CD4-positive, CD25-positive, alpha-beta regulatory T cell (primary cell): ENCODE data around the gene HTR7. TPM values are rescaled to one million over a fixed set of nuclear protein-coding genes. Genes with fewer than 3 reads are reported as not detected.
"Not testable (repeated sequence)": the region's sequence is repeated elsewhere in the genome, so short reads cannot be mapped to it uniquely, and the experiment has no call there.

Experiments used
- ATAC-seq, 2 donors: fragments of 150-1000 bp; cut with Tn5 transposase; one replicate each; pipeline ENCODE4 v1.10.0; 2021; ENCODE audit warnings: low read depth in 2 of 2, moderate number of reproducible peaks in 2 of 2, moderate library complexity in 1 of 2
- DNase-seq, 3 donors: peaks; one replicate each; pipeline versions ENCODE4 v3.0.0 to v3.0.0-alpha.2; 2012 to 2022; ENCODE audit warnings: mixed read lengths in 1 of 3
- H3K27ac ChIP-seq: one replicate; pipeline ENCODE4 v1.7.0; 2013; ENCODE audit warnings: mild to moderate bottlenecking, low read length; ENCODE audit not compliant: insufficient read depth, poor library complexity, severe bottlenecking
- H3K27me3 ChIP-seq: one replicate; pipeline ENCODE4 v1.7.0; 2013; ENCODE audit warnings: low read length; ENCODE audit not compliant: control insufficient read depth, insufficient read depth
- H3K36me3 ChIP-seq: one replicate; pipeline ENCODE4 v1.7.0; 2013; ENCODE audit warnings: mild to moderate bottlenecking, low read length, moderate library complexity; ENCODE audit not compliant: control insufficient read depth, insufficient read depth
- H3K4me1 ChIP-seq: 2 replicates; pipeline ENCODE4 v1.7.0; 2013; ENCODE audit warnings: mild to moderate bottlenecking, low read length; ENCODE audit not compliant: insufficient read depth, control insufficient read depth, poor library complexity, severe bottlenecking
- H3K4me3 ChIP-seq: one replicate; pipeline ENCODE4 v1.7.0; 2013; ENCODE audit warnings: low read depth, mild to moderate bottlenecking, low read length, moderate library complexity
- H3K9me3 ChIP-seq, 2 experiments: 1 replicate in 1 of 2; 2 replicates in 1 of 2; pipeline ENCODE4 v1.7.0; 2013; ENCODE audit warnings: low read length in 2 of 2, mild to moderate bottlenecking in 1 of 2, moderate library complexity in 1 of 2; ENCODE audit not compliant: control insufficient read depth in 2 of 2
- H3K27ac Mint-ChIP-seq, 3 donors: one replicate each; pipeline ENCODE4 v1.8.0; 2020 to 2022; ENCODE audit warnings: mild to moderate bottlenecking in 3 of 3, mixed read lengths in 3 of 3, moderate library complexity in 2 of 3
- H3K27me3 Mint-ChIP-seq: one replicate; pipeline ENCODE4 v1.8.0; 2022; ENCODE audit warnings: mild to moderate bottlenecking, mixed read lengths
- H3K36me3 Mint-ChIP-seq: one replicate; pipeline ENCODE4 v1.8.0; 2020; ENCODE audit warnings: mixed read lengths
- H3K4me1 Mint-ChIP-seq, 4 donors: one replicate each; pipeline ENCODE4 v1.8.0; 2020 to 2022; ENCODE audit warnings: mixed read lengths in 4 of 4, mild to moderate bottlenecking in 1 of 4
- H3K4me3 Mint-ChIP-seq, 4 donors: one replicate each; pipeline ENCODE4 v1.8.0; 2020 to 2022; ENCODE audit warnings: mild to moderate bottlenecking in 4 of 4, mixed read lengths in 4 of 4, moderate library complexity in 3 of 4
- H3K9me3 Mint-ChIP-seq, 7 donors: one replicate each; pipeline ENCODE4 v1.8.0; 2020 to 2022; ENCODE audit warnings: mixed read lengths in 7 of 7, mild to moderate bottlenecking in 3 of 7, moderate library complexity in 2 of 7
- polyA plus RNA-seq, 4 donors: library from polyadenylated mRNA; unstranded; fragments of 300-500 nt; fragmentation: Illumina TruSeq; gene quantifications; one replicate each; pipeline ENCODE4 v1.2.3, GENCODE V29; 2021
- total RNA-seq: library from RNA; stranded (reverse); gene quantifications from one replicate; pipeline ENCODE4 v1.2.3, GENCODE V29; 2022

Gene HTR7
- total and polyA plus RNA-seq, 5 donors from 2014 or later = not detected

DNA sequence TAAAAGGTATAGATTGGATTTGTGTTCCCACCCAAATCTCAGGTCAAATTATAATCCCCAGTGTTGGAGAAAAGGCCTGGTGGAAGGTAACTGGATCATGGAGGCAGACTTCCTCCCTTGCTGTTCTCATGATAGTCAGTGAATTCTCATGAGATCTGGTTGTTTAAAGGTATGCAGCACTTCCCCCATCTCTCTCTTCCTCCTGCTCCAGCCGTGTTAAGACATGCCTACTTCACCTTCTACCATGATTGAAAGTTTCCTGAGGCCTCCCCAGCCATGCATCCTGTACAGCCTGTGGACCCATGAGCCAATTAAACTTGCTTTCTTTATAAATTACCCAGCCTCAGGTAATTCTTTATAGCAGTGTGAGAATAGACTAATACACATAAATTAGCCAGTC lies 39.1 kb downstream of the HTR7 start:
- H3K4me1 Mint-ChIP-seq = no peaks in the 10 kb centered on the region
- H3K4me1 ChIP-seq = no peaks in the 10 kb centered on the region
- H3K27ac ChIP-seq = no peak overlapping the region
- ATAC-seq (no peak), DNase-seq (no peak)
- H3K27me3 ChIP-seq = no peaks in the 10 kb centered on the region
- no peaks in the 10 kb centered on the region for H3K36me3 Mint-ChIP-seq
- H3K9me3 Mint-ChIP-seq = peaks cover 0 to 10% (median 1%) of the 10 kb centered on the region in 7 donors
- H3K4me3 ChIP-seq = no peak overlapping the region
- no peaks in the 10 kb centered on the region for H3K36me3 ChIP-seq
- H3K4me3 Mint-ChIP-seq = no peak overlapping the region
- peaks cover 10% of the 10 kb centered on the region for H3K27me3 Mint-ChIP-seq
- no peak overlapping the region for H3K27ac Mint-ChIP-seq
- H3K9me3 ChIP-seq = no peaks in the 10 kb centered on the region

DNA sequence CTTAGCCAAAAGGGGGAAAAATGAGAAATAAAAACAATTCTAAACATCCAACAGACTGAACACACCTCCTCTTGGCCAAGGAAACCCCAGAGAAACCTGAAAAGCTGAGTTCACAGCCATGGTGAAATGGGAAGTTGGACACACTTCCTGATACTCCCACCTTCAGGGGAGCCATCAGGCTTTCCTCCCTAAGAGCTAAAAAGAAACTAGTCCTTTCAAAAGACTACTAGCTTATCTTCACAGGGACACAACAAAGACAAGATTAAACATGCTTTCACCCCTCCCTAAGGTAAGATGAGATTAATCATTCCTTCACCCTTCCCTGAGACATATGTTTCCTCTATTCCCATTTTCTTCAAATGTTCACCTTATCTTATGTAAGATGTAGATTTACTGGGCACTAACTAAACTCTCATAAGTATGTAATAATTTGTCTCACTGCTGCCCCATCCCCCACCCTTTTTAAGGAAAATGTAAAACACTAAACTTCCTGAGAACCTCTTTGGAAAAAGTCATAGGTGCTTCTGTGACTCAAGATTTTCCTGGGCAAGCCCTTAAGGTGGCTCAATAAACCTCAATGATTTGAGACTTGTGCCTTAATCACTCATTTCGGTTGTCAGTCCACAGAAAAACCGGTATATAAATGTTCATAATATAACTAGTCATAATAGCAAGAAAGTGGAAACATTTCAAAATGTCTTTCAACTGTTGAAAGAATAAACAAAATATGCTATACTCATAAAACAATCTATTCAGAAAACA lies 40.5 kb downstream of the HTR7 start:
- Histone ChIP-seq H3K36me3 (no peaks in the 10 kb centered on the region), H3K9me3 (no peaks in the 10 kb centered on the region), H3K27me3 (no peaks in the 10 kb centered on the region), H3K4me3 (no peak overlapping the region), H3K27ac (no peak overlapping the region), H3K4me1 (no peaks in the 10 kb centered on the region)
- H3K36me3 Mint-ChIP-seq = no peaks in the 10 kb centered on the region
- H3K4me3 Mint-ChIP-seq = no peak overlapping the region
- peaks cover 0 to 8% (median 1%) of the 10 kb centered on the region in 7 donors for H3K9me3 Mint-ChIP-seq
- ATAC-seq (no peak), DNase-seq (no peak)
- no peaks in the 10 kb centered on the region for H3K4me1 Mint-ChIP-seq
- no peak overlapping the region for H3K27ac Mint-ChIP-seq
- H3K27me3 Mint-ChIP-seq = peaks cover 10% of the 10 kb centered on the region

DNA sequence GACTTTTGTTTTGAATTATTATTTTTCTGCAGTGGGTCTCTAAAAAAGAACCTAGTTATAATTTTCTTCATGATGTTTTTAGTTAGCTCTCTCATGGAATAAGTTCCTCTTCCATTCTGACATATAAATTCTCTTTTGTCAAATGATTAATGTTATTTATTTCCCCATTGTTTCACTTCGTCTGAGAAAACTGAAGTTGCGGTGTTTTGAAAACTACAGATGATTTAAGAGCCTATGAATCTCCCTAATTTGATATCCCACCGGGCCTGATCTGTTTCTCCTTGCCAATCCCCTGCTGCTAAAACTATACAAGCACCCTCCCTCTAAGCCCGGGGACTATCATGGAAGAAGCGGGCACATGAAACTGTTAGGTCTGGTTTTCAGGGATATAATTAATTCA lies 41.4 kb downstream of the HTR7 start:
- no peaks in the 10 kb centered on the region for H3K36me3 Mint-ChIP-seq
- H3K4me1 ChIP-seq = no peaks in the 10 kb centered on the region
- no peak for DNase-seq

DNA sequence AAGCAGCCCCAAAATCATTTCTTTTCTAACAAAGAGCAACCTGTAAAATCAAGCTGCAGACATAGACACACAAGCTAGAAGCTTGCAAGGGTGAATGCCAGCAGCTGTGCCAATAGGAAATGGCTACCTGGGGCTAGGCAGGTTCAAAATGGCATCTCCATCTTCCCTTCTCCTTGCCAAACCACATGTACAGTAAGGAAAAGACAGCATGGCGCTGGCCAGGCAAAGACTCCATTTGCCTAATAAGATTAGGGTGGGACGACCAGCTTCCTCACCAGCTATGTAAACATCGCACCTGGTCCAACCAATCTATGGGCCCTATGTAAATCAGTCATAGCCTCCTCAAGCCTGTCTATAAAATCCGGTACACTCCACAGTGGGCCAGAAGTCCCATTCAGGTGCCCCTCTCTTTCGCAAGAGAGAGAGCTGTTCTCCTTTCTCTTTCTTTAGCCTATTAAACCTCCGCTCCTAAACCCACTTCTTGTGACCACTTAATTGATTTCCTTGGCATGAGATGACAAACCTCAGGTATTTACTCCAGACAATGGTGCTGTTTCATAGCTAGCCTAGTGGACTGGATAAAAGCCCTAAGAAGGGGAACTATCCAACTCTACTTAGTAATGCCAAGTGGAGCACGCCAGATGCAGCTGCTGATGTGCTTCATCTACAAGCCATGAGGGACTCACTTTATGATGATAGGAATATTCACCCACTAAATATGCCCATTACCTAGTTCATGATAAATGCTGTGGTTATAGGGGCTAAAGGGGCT lies 44.1 kb downstream of the HTR7 start:
- no peaks in the 10 kb centered on the region for H3K27me3 ChIP-seq
- H3K27me3 Mint-ChIP-seq = peaks cover 6% of the 10 kb centered on the region
- no peaks in the 10 kb centered on the region for H3K36me3 ChIP-seq
- no peak overlapping the region for H3K4me3 ChIP-seq
- ATAC-seq (no peak), DNase-seq (no peak)
- no peaks in the 10 kb centered on the region for H3K9me3 ChIP-seq
- no peak overlapping the region for H3K27ac Mint-ChIP-seq
- H3K4me1 ChIP-seq = no peaks in the 10 kb centered on the region
- H3K4me3 Mint-ChIP-seq = no peak overlapping the region
- no peaks in the 10 kb centered on the region for H3K36me3 Mint-ChIP-seq
- H3K9me3 Mint-ChIP-seq = peaks cover 0 to 1% (median 0%) of the 10 kb centered on the region in 7 donors
- H3K4me1 Mint-ChIP-seq = no peaks in the 10 kb centered on the region
- no peak overlapping the region for H3K27ac ChIP-seq

More for the DNA sequence above, 41.4 kb downstream of the HTR7 start:
- H3K4me3 Mint-ChIP-seq = no peak overlapping the region
- Histone ChIP-seq H3K9me3 (no peaks in the 10 kb centered on the region), H3K36me3 (no peaks in the 10 kb centered on the region), H3K4me3 (no peak overlapping the region), H3K27me3 (no peaks in the 10 kb centered on the region), H3K27ac (no peak overlapping the region)
- peaks cover 0 to 2% (median 0%) of the 10 kb centered on the region in 7 donors for H3K9me3 Mint-ChIP-seq
- no peaks in the 10 kb centered on the region for H3K4me1 Mint-ChIP-seq
- H3K27me3 Mint-ChIP-seq = peaks cover 6% of the 10 kb centered on the region
- ATAC-seq = no peak
- H3K27ac Mint-ChIP-seq = no peak overlapping the region

DNA sequence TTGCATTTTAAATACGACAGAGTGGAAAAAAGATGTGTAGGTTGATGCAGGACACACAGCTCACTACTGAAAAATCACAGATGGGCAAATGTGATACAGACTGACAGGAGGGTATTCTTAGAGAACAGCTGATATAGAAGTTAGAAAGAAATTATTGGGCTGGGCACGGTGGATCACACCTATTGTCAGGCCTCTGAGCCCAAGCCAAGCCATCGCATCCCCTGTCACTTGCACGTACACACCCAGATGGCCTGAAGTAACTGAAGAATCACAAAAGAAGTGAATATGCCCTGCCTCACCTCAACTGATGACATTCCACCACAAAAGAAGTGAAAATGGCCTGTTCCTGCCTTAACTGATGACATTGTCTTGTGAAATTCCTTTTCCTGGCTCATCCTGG lies 50.7 kb downstream of the HTR7 start:
- not testable (repeated sequence) for DNase-seq, H3K4me3 ChIP-seq, H3K9me3 Mint-ChIP-seq, H3K27me3 Mint-ChIP-seq, H3K36me3 ChIP-seq, ATAC-seq, H3K4me3 Mint-ChIP-seq, H3K27ac Mint-ChIP-seq, H3K9me3 ChIP-seq, H3K4me1 ChIP-seq, H3K36me3 Mint-ChIP-seq, H3K27ac ChIP-seq, H3K27me3 ChIP-seq, H3K4me1 Mint-ChIP-seq

DNA sequence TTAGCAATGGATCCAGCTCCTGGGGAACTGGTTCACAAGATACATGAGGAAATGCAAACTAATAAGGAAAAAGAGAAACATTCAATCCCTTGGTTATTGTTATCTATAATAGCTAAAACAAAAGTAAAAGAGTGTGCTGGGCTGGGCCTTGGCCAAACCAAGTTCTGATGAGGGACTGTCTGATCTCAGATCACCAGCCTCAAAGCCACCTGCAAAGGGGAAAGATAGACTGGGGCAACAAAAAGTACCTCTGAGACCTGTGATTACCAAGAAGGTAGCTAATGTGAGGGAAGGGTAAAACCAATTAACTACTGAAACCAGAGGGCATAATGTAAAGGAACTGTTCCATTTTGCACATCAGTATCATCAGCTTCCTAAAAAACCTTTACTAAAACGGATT lies 51.2 kb downstream of the HTR7 start:
- no peak for ATAC-seq
- H3K4me1 ChIP-seq = no peaks in the 10 kb centered on the region

DNA sequence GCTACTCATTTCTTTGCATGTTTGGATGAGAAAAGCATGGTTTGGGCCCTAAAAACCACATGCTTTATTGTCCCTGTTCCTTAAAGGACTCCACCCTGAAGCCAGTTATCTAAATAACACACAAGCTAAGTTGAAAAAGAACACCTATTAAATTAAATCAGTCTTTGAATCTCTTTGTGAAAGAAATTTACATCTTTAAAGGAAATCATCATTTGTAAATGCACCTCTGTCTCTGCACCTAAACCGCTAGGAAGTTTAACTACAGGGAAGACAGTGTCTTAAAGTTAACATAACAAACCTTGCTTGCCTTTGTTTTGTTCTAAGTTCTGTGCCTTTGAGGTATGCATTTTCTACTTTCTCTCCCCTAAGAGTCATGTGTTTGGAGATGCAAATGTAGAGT lies 52.6 kb downstream of the HTR7 start:
- Histone ChIP-seq H3K27me3 (no peaks in the 10 kb centered on the region), H3K27ac (no peak overlapping the region), H3K9me3 (no peaks in the 10 kb centered on the region), H3K36me3 (no peaks in the 10 kb centered on the region), H3K4me1 (no peaks in the 10 kb centered on the region), H3K4me3 (no peak overlapping the region)
- DNase-seq = no peak
- H3K36me3 Mint-ChIP-seq = no peaks in the 10 kb centered on the region
- no peak for ATAC-seq
- H3K4me1 Mint-ChIP-seq = no peaks in the 10 kb centered on the region
- H3K27me3 Mint-ChIP-seq = no peaks in the 10 kb centered on the region
- H3K4me3 Mint-ChIP-seq = no peak overlapping the region
- H3K9me3 Mint-ChIP-seq = peaks cover 0 to 2% (median 0%) of the 10 kb centered on the region in 7 donors
- H3K27ac Mint-ChIP-seq = no peak overlapping the region

More for the DNA sequence above, 51.2 kb downstream of the HTR7 start:
- Histone ChIP-seq H3K27me3 (no peaks in the 10 kb centered on the region), H3K27ac (no peak overlapping the region), H3K36me3 (no peaks in the 10 kb centered on the region), H3K4me3 (no peak overlapping the region), H3K9me3 (no peaks in the 10 kb centered on the region)
- no peak overlapping the region for H3K27ac Mint-ChIP-seq
- no peaks in the 10 kb centered on the region for H3K4me1 Mint-ChIP-seq
- no peaks in the 10 kb centered on the region for H3K27me3 Mint-ChIP-seq
- DNase-seq = no peak
- H3K9me3 Mint-ChIP-seq = peaks cover 0 to 2% (median 0%) of the 10 kb centered on the region in 7 donors
- H3K36me3 Mint-ChIP-seq = no peaks in the 10 kb centered on the region
- no peak overlapping the region for H3K4me3 Mint-ChIP-seq
